Astrocyte (in vitro differentiated cells and primary cell): Measurements from ENCODE around the gene HMX2.

Source experiments
- EZH2 ChIP-seq: IDR thresholded peaks from 2 replicates; pipeline ENCODE4 v1.6.1; 2012; ENCODE audit warnings: mild to moderate bottlenecking, low read length, inconsistent platforms; ENCODE audit not compliant: insufficient read depth
- TF ChIP-seq, protein P1 (sequence below): IDR thresholded peaks from 2 replicates; pipeline ENCODE4 v1.5.1; 2011; ENCODE audit warnings: low read depth, mild to moderate bottlenecking, inconsistent platforms, low read length, moderate library complexity; ENCODE audit not compliant: insufficient read depth

DNA sequence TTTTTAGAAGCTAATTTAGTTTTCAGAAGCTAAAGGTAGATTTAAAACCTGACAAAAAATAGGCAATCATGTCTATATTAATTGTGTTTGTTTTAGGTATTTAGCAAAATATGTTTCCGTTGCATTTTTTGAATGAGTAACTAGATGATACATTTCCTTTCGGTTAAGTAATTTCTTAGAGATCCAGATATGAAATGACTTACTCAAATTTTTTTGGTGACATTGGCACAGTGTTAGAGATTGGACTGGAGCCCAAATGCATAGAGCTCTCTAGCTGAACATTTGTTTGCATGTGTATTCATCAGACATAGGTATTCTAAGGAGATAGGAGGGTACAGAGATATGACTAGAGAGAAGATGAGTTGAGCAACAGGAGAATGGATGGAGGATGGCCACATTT, 8.1 kb downstream of the HMX2 start:
- TF ChIP-seq, protein P1, sequence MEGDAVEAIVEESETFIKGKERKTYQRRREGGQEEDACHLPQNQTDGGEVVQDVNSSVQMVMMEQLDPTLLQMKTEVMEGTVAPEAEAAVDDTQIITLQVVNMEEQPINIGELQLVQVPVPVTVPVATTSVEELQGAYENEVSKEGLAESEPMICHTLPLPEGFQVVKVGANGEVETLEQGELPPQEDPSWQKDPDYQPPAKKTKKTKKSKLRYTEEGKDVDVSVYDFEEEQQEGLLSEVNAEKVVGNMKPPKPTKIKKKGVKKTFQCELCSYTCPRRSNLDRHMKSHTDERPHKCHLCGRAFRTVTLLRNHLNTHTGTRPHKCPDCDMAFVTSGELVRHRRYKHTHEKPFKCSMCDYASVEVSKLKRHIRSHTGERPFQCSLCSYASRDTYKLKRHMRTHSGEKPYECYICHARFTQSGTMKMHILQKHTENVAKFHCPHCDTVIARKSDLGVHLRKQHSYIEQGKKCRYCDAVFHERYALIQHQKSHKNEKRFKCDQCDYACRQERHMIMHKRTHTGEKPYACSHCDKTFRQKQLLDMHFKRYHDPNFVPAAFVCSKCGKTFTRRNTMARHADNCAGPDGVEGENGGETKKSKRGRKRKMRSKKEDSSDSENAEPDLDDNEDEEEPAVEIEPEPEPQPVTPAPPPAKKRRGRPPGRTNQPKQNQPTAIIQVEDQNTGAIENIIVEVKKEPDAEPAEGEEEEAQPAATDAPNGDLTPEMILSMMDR: no peak
- TF ChIP-seq EZH2: no peak
